GM21367 (cell line): Measurements from ENCODE around the gene USH2A.

ENCODE experiments used
- ATAC-seq: cut with Tn5 transposase; IDR thresholded peaks from one replicate; pipeline ENCODE4 v1.9.1; 2021; ENCODE audit not compliant: unreplicated experiment

USH2A gene, protein sequence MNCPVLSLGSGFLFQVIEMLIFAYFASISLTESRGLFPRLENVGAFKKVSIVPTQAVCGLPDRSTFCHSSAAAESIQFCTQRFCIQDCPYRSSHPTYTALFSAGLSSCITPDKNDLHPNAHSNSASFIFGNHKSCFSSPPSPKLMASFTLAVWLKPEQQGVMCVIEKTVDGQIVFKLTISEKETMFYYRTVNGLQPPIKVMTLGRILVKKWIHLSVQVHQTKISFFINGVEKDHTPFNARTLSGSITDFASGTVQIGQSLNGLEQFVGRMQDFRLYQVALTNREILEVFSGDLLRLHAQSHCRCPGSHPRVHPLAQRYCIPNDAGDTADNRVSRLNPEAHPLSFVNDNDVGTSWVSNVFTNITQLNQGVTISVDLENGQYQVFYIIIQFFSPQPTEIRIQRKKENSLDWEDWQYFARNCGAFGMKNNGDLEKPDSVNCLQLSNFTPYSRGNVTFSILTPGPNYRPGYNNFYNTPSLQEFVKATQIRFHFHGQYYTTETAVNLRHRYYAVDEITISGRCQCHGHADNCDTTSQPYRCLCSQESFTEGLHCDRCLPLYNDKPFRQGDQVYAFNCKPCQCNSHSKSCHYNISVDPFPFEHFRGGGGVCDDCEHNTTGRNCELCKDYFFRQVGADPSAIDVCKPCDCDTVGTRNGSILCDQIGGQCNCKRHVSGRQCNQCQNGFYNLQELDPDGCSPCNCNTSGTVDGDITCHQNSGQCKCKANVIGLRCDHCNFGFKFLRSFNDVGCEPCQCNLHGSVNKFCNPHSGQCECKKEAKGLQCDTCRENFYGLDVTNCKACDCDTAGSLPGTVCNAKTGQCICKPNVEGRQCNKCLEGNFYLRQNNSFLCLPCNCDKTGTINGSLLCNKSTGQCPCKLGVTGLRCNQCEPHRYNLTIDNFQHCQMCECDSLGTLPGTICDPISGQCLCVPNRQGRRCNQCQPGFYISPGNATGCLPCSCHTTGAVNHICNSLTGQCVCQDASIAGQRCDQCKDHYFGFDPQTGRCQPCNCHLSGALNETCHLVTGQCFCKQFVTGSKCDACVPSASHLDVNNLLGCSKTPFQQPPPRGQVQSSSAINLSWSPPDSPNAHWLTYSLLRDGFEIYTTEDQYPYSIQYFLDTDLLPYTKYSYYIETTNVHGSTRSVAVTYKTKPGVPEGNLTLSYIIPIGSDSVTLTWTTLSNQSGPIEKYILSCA (N-terminal part only)

GRCh38 chr1:216422821-216423520 is at the start of gene USH2A:
Gene USH2A, minus strand, starts transcription at chr1:216423448. Its CDS starts 1,112 bp downstream, at chr1:216422336.
- ATAC-seq, result no peak

- ATAC-seq, result no peak
Measured at GRCh38 chr1:216466162-216466801, 43.0 kb upstream of the USH2A start.

DNA sequence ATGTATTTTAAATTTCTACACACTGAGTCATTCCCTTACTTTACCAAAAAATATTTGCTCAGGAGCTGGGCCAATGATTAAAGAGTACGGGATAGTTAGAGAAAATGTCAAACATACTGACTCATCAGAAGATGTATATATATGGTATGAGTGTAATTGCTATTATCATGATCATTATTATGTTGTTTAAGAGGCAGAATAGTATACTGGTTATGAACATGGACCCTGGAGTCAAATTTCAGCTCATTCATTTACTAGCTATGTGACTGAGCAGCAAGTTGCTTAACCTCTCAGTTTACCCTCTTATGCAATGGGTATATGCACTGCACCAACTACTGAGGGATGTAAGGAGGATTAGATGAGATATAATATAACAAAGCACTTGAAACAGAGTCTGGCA is 41.2 kb upstream of the USH2A start:
- no peak for ATAC-seq

DNA sequence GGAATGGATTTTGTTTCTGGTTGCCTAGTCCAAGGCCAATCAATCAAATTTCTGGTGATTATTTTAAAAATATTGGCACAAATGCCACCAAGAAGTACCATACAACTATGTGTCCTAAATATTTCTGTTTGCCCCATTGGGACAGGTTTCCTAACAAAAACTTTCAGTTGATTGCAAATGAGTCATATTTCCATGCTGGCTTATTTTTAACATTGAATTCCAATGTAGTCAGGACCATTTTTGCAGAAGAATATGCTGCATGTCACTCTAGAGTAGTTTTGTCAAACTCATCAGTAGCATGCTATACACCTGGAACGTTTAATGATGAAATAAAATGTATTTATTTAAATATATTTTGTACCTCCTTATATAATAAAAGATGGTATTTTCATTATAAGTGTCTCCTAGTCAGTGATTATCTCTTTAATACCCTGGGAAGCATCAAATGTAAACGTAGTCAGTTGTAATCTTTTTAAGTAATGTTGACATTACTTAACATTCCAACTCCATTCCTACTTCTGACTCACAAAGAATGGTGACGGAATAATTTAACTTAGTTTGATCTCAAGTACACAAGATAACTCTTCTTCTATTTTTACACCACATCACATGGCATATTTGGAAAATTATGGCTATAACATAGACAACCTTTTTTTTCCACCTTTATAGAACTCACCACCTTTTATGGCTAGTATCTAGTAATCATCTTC is 39.0 kb upstream of the USH2A start:
- ATAC-seq, result no peak

- ATAC-seq, result no peak
Measured at GRCh38 chr1:216461466-216461865, 38.2 kb upstream of the USH2A start.

- ATAC-seq, result no peak
Measured at GRCh38 chr1:216459651-216460207, 36.5 kb upstream of the USH2A start.

DNA sequence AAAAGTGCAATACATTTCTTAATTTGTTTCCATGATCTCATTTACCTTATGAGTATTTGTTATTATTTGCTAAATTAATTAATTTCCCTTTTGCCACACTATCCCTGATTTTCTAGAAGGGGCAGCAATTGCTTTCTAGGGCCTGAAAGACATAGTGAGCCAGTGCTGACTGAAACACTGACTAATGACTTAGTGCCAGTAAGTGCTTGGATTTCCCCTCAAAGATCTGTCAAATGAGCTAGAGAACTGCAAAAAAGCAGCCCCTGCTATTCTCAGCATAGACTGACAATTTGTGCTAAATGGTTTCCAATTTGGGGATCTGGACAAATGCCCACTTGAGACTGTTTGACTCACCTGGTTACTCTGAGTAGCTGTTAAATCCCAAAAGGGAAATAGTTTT is 35.6 kb upstream of the USH2A start:
- ATAC-seq, result no peak

DNA sequence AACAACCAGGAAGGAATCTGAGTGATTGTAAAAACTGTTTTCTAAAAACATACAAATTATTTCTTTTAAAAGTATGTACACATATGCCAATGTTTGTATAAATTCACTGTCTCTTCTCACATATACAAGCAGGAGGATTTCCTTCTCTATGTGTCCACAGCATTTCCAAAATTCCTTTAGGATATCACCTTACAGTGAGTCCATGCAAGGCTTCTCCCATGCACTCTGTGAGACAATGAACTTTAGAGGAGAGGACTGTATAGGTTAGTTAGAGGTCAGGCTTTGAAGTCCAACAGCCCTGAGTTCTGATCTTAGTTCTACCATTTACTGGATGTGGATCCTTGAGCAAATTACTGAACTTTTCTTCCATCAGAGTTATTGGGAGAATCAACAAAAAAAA is 34.1 kb upstream of the USH2A start:
- ATAC-seq, result no peak

- ATAC-seq, result no peak
Measured at GRCh38 chr1:216456682-216457081, 33.4 kb upstream of the USH2A start.

DNA sequence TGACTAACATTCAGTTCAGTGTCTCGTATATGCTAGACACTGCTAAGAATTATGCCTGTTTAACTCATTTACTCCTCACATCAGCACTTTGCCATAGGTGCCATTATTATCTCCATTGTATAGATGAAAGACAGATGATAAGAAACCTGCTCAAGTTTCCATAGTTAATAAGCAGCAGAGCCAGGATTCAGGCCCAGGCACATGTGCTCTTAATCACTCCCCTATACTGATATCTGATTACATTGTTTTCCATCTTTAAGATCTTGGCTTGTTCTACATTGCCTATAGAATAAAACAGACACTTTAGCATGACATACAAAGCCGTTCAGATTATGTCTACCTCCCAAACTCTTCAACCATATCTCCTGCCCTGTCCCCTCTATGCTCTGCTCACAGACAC is 30.5 kb upstream of the USH2A start:
- no peak for ATAC-seq

DNA sequence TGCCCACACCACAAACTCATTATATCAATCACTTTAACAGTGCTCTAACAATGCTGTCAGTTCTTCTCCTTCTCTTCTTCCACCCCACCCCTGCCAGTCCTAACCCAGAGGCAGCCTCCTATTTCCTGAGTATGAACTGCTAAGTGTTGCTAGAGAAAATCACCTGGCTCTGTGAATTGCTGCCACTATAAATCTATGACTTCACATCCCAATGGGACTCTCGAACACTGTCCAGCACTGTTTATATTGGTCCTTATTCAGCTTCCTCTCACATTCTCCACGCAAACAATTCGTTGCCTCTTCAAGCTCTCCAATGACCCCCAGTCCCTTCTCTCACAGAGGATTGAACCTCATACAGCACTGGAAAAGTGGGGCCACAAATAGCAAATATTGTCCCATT is 27.0 kb upstream of the USH2A start:
- no peak for ATAC-seq

GRCh38 chr1:216448011-216448510 is 24.8 kb upstream of the USH2A start:
- ATAC-seq, result no peak

DNA sequence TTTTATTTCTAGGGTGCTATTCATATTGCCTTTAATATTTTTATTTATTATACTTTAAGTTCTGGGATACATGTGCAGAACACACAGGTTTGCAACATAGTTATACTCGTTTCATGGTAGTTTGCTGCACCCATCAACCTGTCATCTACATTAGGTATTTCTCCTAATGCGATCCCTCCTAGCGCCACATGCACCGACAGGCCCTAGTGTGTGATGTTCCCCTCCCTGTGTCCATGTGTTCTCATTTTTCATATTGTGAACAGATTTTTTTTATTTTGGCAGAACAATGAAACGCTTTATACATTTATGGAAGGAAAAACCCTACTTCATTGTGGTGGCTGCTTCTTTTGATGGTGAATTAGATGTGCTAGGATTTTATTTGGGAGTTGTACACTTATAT is 14.4 kb upstream of the USH2A start:
- ATAC-seq, result no peak

GRCh38 chr1:216434232-216434631 is 11.0 kb upstream of the USH2A start:
- ATAC-seq, result no peak

GRCh38 chr1:216433175-216433574 is 9.9 kb upstream of the USH2A start:
- ATAC-seq, result no peak

GRCh38 chr1:216430744-216431143 is 7.5 kb upstream of the USH2A start:
- ATAC-seq, result no peak

DNA sequence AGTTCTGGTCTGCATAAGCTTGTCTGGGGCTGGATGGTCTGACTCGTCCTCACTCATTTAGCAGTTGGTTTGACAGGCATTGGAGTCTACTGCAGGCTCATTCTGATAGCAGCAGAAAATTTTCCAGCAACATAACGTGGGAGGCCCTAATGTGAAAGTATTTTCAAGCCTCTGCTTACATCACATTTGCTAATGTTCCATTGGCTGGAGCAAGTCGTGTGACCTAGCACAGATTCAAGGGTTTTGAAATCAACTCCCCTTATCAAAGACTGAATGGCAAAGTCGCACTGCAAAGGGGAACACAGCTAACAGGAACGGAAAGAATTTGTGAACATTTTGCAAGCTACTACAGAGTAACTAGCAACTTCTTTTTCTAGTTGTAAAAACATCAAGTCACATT is 2.3 kb upstream of the USH2A start:
- ATAC-seq, result no peak

- ATAC-seq, result no peak
Measured at GRCh38 chr1:216420746-216421145, 2.5 kb downstream of the USH2A start.

- ATAC-seq, result no peak
Measured at GRCh38 chr1:216420263-216420662, 3.0 kb downstream of the USH2A start.
